Hepatocyte (in vitro differentiated cells): ENCODE results near the gene AGAP1. TPM values are rescaled to one million over a fixed set of nuclear protein-coding genes. Genes with fewer than 3 reads are reported as not detected.
"Not testable (repeated sequence)": the region's sequence is repeated elsewhere in the genome, so short reads cannot be mapped to it uniquely, and the experiment has no call there.

Experiments used
- DNase-seq: peaks from one replicate; pipeline ENCODE4 v3.0.0-alpha.2; 2016; ENCODE audit warnings: low spot score
- H2AFZ ChIP-seq: fragments of 200-600 bp; sonication (generic); 2 replicates; pipeline ENCODE4 v1.6.0; 2016; ENCODE audit warnings: antibody characterized with exemption, mild to moderate bottlenecking
- H3K27ac ChIP-seq: fragments of 200-600 bp; sonication (generic); 2 replicates; pipeline ENCODE4 v1.5.1; 2016; ENCODE audit warnings: mild to moderate bottlenecking
- H3K27me3 ChIP-seq: fragments of 200-600 bp; sonication (generic); 2 replicates; pipeline ENCODE4 v1.6.1; 2016
- H3K36me3 ChIP-seq: fragments of 200-600 bp; sonication (generic); replicated peaks from 2 replicates; pipeline ENCODE4 v1.5.1; 2016; ENCODE audit warnings: low read depth; ENCODE audit not compliant: insufficient read depth
- H3K4me1 ChIP-seq: fragments of 200-600 bp; sonication (generic); 2 replicates; pipeline ENCODE4 v1.5.1; 2016; ENCODE audit warnings: mild to moderate bottlenecking, moderate library complexity; ENCODE audit not compliant: insufficient read depth
- H3K4me2 ChIP-seq: fragments of 200-600 bp; sonication (generic); 2 replicates; pipeline ENCODE4 v1.6.0; 2016
- H3K4me3 ChIP-seq: fragments of 200-600 bp; sonication (generic); 2 replicates; pipeline ENCODE4 v1.5.1; 2016; ENCODE audit warnings: mild to moderate bottlenecking
- H3K79me2 ChIP-seq: fragments of 200-600 bp; sonication (generic); 2 replicates; pipeline ENCODE4 v1.6.0; 2017; ENCODE audit warnings: mild to moderate bottlenecking
- H3K9me2 ChIP-seq: fragments of 200-600 bp; sonication (generic); replicated peaks from 2 replicates; pipeline ENCODE4 v1.6.0; 2017; ENCODE audit warnings: mild to moderate bottlenecking; ENCODE audit not compliant: insufficient read depth
- H3K9me3 ChIP-seq: fragments of 200-600 bp; sonication (generic); 2 replicates; pipeline ENCODE4 v1.5.1; 2016; ENCODE audit warnings: low read depth, mild to moderate bottlenecking
- H4K20me1 ChIP-seq: fragments of 200-600 bp; sonication (generic); 2 replicates; pipeline ENCODE4 v1.6.0; 2016; ENCODE audit warnings: mild to moderate bottlenecking; ENCODE audit not compliant: insufficient read depth, poor library complexity, severe bottlenecking
- EZH2 ChIP-seq: fragments of 200-600 bp; sonication (generic); IDR thresholded peaks from 2 replicates; pipeline ENCODE4 v1.6.1; 2016; ENCODE audit warnings: antibody characterized with exemption, mild to moderate bottlenecking, borderline replicate concordance
- EZH2phosphoT487 ChIP-seq: fragments of 200-600 bp; sonication (generic); IDR thresholded peaks from one replicate; pipeline ENCODE4 v1.6.1; 2018; ENCODE audit warnings: antibody characterized with exemption, mild to moderate bottlenecking, low read depth, moderate library complexity; ENCODE audit not compliant: unreplicated experiment, severe bottlenecking
- WGBS: methylation state at CpG from one replicate; pipeline ENCODE4 v1.1.6; 2016; ENCODE audit warnings: low lambda C conversion rate; ENCODE audit errors: missing lambda C conversion rate; 5-methylcytosine and 5-hydroxymethylcytosine counted together
- polyA plus RNA-seq: library from polyadenylated mRNA; unstranded; fragments of >200 nt; fragmentation: Nextera tagmentation; extraction: Ambion mirVana; gene quantifications from 2 replicates; pipeline ENCODE4 v1.2.1, GENCODE V29; 2016
- total RNA-seq: library from RNA; depleted of rRNA; stranded (reverse); fragments of >200 nt; gene quantifications from 2 replicates; pipeline ENCODE4 v1.2.3, GENCODE V29; 2014
- TF ChIP-seq, protein P1 (sequence below): fragments of 200-600 bp; sonication (generic); IDR thresholded peaks from 2 replicates; pipeline ENCODE4 v1.5.1; 2016; ENCODE audit warnings: antibody characterized with exemption, mild to moderate bottlenecking; ENCODE audit not compliant: poor library complexity

AGAP1 gene
- total and polyA plus RNA-seq, 2 experiments from 2014 or later: 12.1 to 20.0 TPM

DNA sequence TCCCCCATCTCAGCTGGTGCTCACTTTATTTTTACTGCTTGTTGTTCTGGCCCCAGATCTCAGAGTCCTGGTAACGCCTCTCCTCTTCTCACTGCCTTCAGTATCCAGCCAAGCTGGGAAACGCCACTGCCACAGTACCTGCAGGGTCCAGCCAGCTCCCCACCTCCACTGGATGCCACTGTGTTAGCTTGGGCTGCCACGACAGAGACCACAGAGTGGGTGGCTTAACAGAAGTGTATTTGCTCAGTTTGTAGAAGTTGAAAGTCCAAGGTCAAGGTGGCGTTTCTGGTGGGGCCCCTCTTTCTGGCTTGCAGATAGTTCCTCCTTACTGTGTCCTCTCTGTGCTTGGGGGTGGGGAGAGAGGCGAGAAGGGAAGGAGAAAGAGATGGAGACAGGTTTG is 107.1 kb downstream of the AGAP1 start:
- Histone ChIP-seq H3K4me2 (peak overlapping the region; percentile 34), H4K20me1 (peaks cover 16% of the 10 kb centered on the region)
- WGBS: 73% methylated on average over 5 of the region's 5 CpGs

DNA sequence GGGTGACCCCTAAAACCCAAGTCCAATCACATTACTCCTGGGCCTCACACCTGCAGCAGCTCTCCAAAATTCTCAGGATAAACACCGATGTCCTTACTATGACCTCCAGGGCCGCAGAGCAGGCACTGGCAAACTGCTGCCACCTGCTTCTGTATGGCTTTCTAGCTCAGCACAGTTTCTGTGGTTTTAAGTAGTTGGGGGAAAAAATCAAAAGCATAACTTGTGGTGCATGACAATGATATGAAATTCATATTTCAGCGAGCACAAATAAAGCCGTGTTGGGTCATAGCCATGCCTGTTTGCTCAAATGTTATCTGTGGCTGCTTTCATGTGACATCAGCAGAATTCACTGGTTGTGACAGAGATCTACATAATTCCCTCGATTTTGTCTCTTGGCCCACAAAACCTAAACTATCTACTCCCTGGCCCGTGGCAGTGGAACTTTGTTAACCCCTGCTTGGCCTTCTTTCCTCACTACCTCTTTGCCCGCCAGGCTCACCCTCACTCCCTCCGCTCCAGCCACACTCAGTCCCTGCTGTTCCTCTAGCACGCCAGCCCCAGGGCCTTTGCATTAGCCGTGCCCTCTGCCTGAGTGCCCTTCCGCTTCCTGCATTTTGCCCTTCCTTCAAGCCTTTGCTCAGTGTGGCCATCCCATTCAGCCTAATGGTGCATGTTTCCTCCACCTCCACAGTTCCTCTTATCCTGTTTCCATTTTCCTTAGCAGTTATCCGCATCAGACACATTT is 108.3 kb downstream of the AGAP1 start:
- Histone ChIP-seq H3K27ac (no peak overlapping the region), H3K4me2 (no peak overlapping the region), H3K36me3 (no peaks in the 10 kb centered on the region), H3K4me3 (no peak overlapping the region), H3K9me2 (no peaks in the 10 kb centered on the region), H2AFZ (no peak overlapping the region), H4K20me1 (peaks cover 12% of the 10 kb centered on the region), H3K9me3 (no peaks in the 10 kb centered on the region), H3K27me3 (no peaks in the 10 kb centered on the region), H3K79me2 (peaks cover 54% of the 10 kb centered on the region), H3K4me1 (peaks cover 15% of the 10 kb centered on the region)
- TF ChIP-seq EZH2phosphoT487 (no peak), EZH2 (no peak)
- TF ChIP-seq, protein P1, sequence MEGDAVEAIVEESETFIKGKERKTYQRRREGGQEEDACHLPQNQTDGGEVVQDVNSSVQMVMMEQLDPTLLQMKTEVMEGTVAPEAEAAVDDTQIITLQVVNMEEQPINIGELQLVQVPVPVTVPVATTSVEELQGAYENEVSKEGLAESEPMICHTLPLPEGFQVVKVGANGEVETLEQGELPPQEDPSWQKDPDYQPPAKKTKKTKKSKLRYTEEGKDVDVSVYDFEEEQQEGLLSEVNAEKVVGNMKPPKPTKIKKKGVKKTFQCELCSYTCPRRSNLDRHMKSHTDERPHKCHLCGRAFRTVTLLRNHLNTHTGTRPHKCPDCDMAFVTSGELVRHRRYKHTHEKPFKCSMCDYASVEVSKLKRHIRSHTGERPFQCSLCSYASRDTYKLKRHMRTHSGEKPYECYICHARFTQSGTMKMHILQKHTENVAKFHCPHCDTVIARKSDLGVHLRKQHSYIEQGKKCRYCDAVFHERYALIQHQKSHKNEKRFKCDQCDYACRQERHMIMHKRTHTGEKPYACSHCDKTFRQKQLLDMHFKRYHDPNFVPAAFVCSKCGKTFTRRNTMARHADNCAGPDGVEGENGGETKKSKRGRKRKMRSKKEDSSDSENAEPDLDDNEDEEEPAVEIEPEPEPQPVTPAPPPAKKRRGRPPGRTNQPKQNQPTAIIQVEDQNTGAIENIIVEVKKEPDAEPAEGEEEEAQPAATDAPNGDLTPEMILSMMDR: no peak
- WGBS: 92% methylated on average over 12 of the region's 12 CpGs
- DNase-seq: no peak

More for the DNA sequence above, 107.1 kb downstream of the AGAP1 start:
- no peak overlapping the region for H2AFZ ChIP-seq
- no peak overlapping the region for H3K4me3 ChIP-seq
- H3K79me2 ChIP-seq: peaks cover 52% of the 10 kb centered on the region
- no peaks in the 10 kb centered on the region for H3K36me3 ChIP-seq
- H3K27me3 ChIP-seq: no peaks in the 10 kb centered on the region
- TF ChIP-seq EZH2 (no peak), EZH2phosphoT487 (no peak)
- TF ChIP-seq, protein P1: no peak
- peaks cover 15% of the 10 kb centered on the region for H3K4me1 ChIP-seq
- H3K9me3 ChIP-seq: no peaks in the 10 kb centered on the region
- no peaks in the 10 kb centered on the region for H3K9me2 ChIP-seq
- H3K27ac ChIP-seq: no peak overlapping the region
- DNase-seq: peak; percentile 18

DNA sequence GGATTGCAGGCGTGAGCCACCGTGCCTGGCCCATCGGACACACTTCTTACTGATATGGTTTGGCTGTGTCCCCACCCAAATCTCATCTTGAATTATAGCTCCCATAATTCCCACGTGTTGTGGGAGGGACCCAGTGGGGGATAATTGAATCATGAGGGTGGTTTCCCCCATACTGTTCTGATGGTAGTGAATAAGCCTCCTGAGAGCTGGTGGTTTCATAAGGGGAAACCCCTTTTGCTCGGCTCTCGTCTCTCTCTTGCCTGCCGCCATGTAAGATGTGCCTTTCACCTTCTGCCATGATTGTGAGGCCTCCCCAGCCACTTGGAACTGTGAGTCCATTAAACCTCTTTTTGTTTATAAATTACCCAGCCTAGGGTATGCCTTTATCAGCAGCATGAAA is 109.1 kb downstream of the AGAP1 start:
- DNase-seq, H3K4me2 ChIP-seq, H3K9me2 ChIP-seq, H2AFZ ChIP-seq, H3K27me3 ChIP-seq, H3K27ac ChIP-seq, H3K36me3 ChIP-seq, H3K9me3 ChIP-seq, H3K4me3 ChIP-seq: not testable (repeated sequence)
- Histone ChIP-seq H3K4me1 (peaks cover 17% of the 10 kb centered on the region), H3K79me2 (peaks cover 59% of the 10 kb centered on the region), H4K20me1 (peaks cover 12% of the 10 kb centered on the region)
- 85% methylated on average over 7 of the region's 7 CpGs for WGBS

DNA sequence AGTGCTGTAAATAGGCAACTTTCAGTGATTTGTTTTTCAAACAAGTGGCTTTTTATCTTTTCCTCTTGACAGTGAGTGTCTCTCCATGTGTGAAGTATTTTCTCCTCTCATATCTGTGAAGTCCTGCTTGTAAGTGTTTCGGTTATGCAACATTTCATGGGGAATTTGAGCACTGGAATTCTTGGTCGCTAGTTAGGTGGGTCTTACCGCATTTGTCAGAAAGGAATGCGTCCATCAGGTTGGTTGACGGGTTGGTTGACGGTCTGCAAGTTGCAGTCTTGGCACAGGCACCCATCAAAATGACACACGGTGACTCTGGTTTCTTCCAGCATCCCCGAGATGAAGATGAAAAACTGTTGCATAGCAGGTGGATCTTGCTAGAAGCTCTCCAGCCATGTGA is 109.8 kb downstream of the AGAP1 start:
- H3K79me2 ChIP-seq: peaks cover 59% of the 10 kb centered on the region
- H3K4me3 ChIP-seq: no peak overlapping the region
- WGBS: 88% methylated on average over 8 of the region's 8 CpGs
- DNase-seq: no peak
- no peak overlapping the region for H2AFZ ChIP-seq
- no peaks in the 10 kb centered on the region for H3K36me3 ChIP-seq
- no peak overlapping the region for H3K27ac ChIP-seq
- TF ChIP-seq, protein P1: no peak
- TF ChIP-seq EZH2 (no peak), EZH2phosphoT487 (no peak)
- no peaks in the 10 kb centered on the region for H3K9me2 ChIP-seq
- no peaks in the 10 kb centered on the region for H3K9me3 ChIP-seq
- H3K4me2 ChIP-seq: no peak overlapping the region
- H3K27me3 ChIP-seq: no peaks in the 10 kb centered on the region
- H4K20me1 ChIP-seq: peaks cover 9% of the 10 kb centered on the region
- H3K4me1 ChIP-seq: peaks cover 17% of the 10 kb centered on the region
